SU-DHL-6 (cell line): ENCODE data around the gene RILPL2.
A peak's percentile ranks its signal among the peaks of the same experiment; 100 is the strongest.

Source experiments
- H2AFZ ChIP-seq: fragments of 200-600 bp; sonication (generic); 2 replicates; pipeline ENCODE4 v1.6.1; 2014; ENCODE audit warnings: low read depth, mild to moderate bottlenecking, moderate library complexity, mixed read lengths, antibody characterized with exemption, low read length; ENCODE audit not compliant: severe bottlenecking
- H3F3A ChIP-seq: fragments of 200-600 bp; shearing (Covaris generic); 2 replicates; pipeline ENCODE4 v1.6.0; 2016; ENCODE audit warnings: antibody characterized with exemption, mild to moderate bottlenecking; ENCODE audit not compliant: insufficient read depth
- H3K27ac ChIP-seq: fragments of 200-600 bp; sonication (generic); 2 replicates; pipeline ENCODE4 v1.5.1; 2016; ENCODE audit warnings: low read depth, mild to moderate bottlenecking, low read length, moderate library complexity, mixed read lengths
- H3K27me3 ChIP-seq: fragments of 200-600 bp; sonication (generic), shearing (Covaris generic); 2 replicates; pipeline ENCODE4 v1.6.0; 2014; ENCODE audit warnings: mild to moderate bottlenecking, low read length
- H3K36me3 ChIP-seq: fragments of 200-600 bp; sonication (generic); 2 replicates; pipeline ENCODE4 v1.6.1; 2014; ENCODE audit warnings: mild to moderate bottlenecking, low read length, mixed read lengths
- H3K4me2 ChIP-seq: fragments of 300-600, 200-600 bp; shearing (Covaris generic), sonication (generic); 2 replicates; pipeline ENCODE4 v1.6.0; 2014; ENCODE audit warnings: low read length, low read depth, mild to moderate bottlenecking; ENCODE audit not compliant: poor library complexity, severe bottlenecking
- H3K4me3 ChIP-seq: fragments of 200-600 bp; sonication (generic); 2 replicates; pipeline ENCODE4 v1.5.1; 2014; ENCODE audit warnings: antibody characterized with exemption, low read length, mild to moderate bottlenecking, mixed read lengths; ENCODE audit not compliant: insufficient read depth, poor library complexity, severe bottlenecking
- H3K79me2 ChIP-seq: fragments of 200-600 bp; sonication (generic); 2 replicates; pipeline ENCODE4 v1.6.1; 2014; ENCODE audit warnings: mild to moderate bottlenecking, low read length, moderate library complexity; ENCODE audit not compliant: insufficient read depth
- H3K9ac ChIP-seq: fragments of 200-600 bp; sonication (generic); 2 replicates; pipeline ENCODE4 v1.7.0; 2014; ENCODE audit warnings: mild to moderate bottlenecking, low read length
- H3K9me2 ChIP-seq: fragments of 200-600 bp; sonication (generic); replicated peaks from 2 replicates; pipeline ENCODE4 v1.6.1; 2014; ENCODE audit warnings: low read length; ENCODE audit not compliant: insufficient read depth
- H3K9me3 ChIP-seq: fragments of 200-600 bp; sonication (generic); 2 replicates; pipeline ENCODE4 v1.6.1; 2014; ENCODE audit warnings: low read length, mixed read lengths; ENCODE audit not compliant: insufficient read depth
- H4K20me1 ChIP-seq: fragments of 200-600 bp; sonication (generic); 2 replicates; pipeline ENCODE4 v1.6.1; 2014; ENCODE audit warnings: low read depth, mild to moderate bottlenecking, antibody characterized with exemption, low read length, moderate library complexity, mixed read lengths
- EZH2phosphoT487 ChIP-seq: fragments of 200-600 bp; sonication (generic), shearing (Covaris generic); conservative IDR thresholded peaks from 2 replicates; pipeline ENCODE4 v1.6.1; 2018; ENCODE audit warnings: mild to moderate bottlenecking, antibody characterized with exemption, low read length, moderate library complexity, mixed read lengths
- TF ChIP-seq, protein P1 (sequence below): fragments of 200-600 bp; sonication (generic); IDR thresholded peaks from one replicate; pipeline ENCODE4 v1.5.1; 2017; ENCODE audit warnings: antibody characterized with exemption, mild to moderate bottlenecking, low read length, moderate library complexity; ENCODE audit not compliant: insufficient read depth, poor library complexity, severe bottlenecking

The RILPL2 gene

GRCh38 chr12:123449249-123449733, 12.8 kb upstream of the RILPL2 start:
- H3K79me2 ChIP-seq: no peaks in the 10 kb centered on the region
- TF ChIP-seq EZH2phosphoT487: no peak
- TF ChIP-seq, protein P1, sequence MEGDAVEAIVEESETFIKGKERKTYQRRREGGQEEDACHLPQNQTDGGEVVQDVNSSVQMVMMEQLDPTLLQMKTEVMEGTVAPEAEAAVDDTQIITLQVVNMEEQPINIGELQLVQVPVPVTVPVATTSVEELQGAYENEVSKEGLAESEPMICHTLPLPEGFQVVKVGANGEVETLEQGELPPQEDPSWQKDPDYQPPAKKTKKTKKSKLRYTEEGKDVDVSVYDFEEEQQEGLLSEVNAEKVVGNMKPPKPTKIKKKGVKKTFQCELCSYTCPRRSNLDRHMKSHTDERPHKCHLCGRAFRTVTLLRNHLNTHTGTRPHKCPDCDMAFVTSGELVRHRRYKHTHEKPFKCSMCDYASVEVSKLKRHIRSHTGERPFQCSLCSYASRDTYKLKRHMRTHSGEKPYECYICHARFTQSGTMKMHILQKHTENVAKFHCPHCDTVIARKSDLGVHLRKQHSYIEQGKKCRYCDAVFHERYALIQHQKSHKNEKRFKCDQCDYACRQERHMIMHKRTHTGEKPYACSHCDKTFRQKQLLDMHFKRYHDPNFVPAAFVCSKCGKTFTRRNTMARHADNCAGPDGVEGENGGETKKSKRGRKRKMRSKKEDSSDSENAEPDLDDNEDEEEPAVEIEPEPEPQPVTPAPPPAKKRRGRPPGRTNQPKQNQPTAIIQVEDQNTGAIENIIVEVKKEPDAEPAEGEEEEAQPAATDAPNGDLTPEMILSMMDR: no peak
- no peak overlapping the region for H3K9ac ChIP-seq
- H2AFZ ChIP-seq: no peak overlapping the region
- no peak overlapping the region for H3K4me3 ChIP-seq
- H3K27ac ChIP-seq: no peak overlapping the region
- no peaks in the 10 kb centered on the region for H4K20me1 ChIP-seq
- no peak overlapping the region for H3K4me2 ChIP-seq
- H3K9me3 ChIP-seq: no peaks in the 10 kb centered on the region
- no peaks in the 10 kb centered on the region for H3K36me3 ChIP-seq
- peaks cover 4% of the 10 kb centered on the region for H3F3A ChIP-seq
- no peaks in the 10 kb centered on the region for H3K9me2 ChIP-seq
- H3K27me3 ChIP-seq: no peaks in the 10 kb centered on the region

DNA sequence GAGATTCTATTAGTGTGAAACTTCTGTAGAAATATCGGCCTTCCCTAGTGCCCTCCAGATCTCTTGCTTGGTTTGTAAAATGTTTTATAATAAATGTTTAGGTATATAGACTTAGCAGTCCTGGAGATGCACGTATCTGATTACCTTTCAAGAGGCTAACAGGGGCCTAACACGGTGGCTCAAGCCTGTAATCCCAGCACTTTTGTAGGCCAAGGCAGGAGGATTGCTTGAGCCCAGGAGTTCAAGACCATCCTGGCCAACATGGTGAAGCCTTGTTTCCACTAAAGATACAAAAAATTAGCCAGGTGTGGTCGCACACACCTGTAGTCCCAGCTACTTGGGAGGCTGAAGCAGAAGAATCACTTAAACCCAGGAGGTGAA, 9.8 kb upstream of the RILPL2 start:
- Histone ChIP-seq H3K9me3 (no peaks in the 10 kb centered on the region), H3K36me3 (no peaks in the 10 kb centered on the region), H3K27me3 (no peaks in the 10 kb centered on the region), H3F3A (no peaks in the 10 kb centered on the region), H4K20me1 (no peaks in the 10 kb centered on the region), H3K27ac (no peak overlapping the region), H3K79me2 (no peaks in the 10 kb centered on the region), H2AFZ (peak overlapping the region; percentile 5), H3K9me2 (no peaks in the 10 kb centered on the region), H3K4me2 (no peak overlapping the region), H3K9ac (no peak overlapping the region), H3K4me3 (no peak overlapping the region)
- no peak for TF ChIP-seq EZH2phosphoT487
- TF ChIP-seq, protein P1: no peak

DNA sequence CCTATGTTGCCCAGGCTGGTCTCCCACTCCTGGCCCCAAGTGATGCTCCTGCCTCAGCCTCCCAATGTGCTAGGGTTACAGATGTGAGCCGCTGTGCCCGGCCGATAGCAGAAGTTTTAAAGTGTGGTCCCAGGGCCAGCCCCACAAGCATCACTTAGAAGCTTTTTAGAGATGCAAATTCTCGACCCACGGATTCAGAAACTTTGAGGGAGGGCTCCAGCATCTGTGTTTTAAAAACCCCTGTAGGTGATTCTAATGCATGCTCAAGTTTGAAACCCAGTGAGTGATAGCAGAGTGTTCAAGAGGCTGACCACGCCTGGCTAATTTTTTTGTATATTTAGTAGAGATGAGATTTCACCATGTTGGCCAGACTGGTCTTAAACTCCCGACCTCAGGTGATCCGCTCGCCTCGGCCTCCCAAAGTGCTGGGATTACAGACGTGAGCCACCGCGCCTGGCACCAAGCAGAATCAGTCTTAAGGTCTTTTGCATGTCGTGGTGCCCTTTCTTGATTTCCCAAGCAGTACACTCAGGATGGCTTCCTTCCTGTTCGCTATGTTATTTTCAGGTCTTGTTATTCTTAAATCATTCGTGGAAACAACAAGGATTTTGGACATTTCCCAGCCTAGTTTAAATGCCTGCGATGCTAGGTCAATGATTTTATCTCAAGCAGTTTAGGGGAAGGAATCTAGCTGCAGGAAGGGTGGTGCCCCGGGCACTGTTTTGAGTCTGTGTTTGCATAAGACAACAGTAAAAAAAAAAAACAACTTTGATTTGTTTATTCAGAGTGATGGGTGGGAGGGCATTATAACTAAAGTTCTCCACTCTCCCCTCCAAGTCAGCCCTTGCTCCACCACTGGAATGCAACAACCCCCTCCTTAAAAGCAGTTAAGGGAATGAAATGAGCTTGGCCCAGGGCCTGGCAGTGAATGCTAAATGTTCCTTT, 9.2 kb upstream of the RILPL2 start:
- Histone ChIP-seq H3K9me3 (no peaks in the 10 kb centered on the region), H3K27me3 (no peaks in the 10 kb centered on the region), H3K36me3 (no peaks in the 10 kb centered on the region), H3K9me2 (no peaks in the 10 kb centered on the region), H3K4me2 (no peak overlapping the region), H3K27ac (no peak overlapping the region), H2AFZ (peak overlapping the region; percentile 5), H3K79me2 (no peaks in the 10 kb centered on the region), H3F3A (no peaks in the 10 kb centered on the region), H4K20me1 (no peaks in the 10 kb centered on the region), H3K9ac (no peak overlapping the region), H3K4me3 (no peak overlapping the region)
- TF ChIP-seq EZH2phosphoT487: no peak
- TF ChIP-seq, protein P1: no peak
